Prostate gland (tissue), 2 donors: ENCODE data around the gene ZNF761.

Source experiments
- CTCF ChIP-seq, 4 experiments: fragments of 200-600 bp in 2 of 4; fragments of 450-650 bp in 2 of 4; sonication (generic) in 2 of 4; IDR thresholded peaks; 1 replicate in 3 of 4; 2 replicates in 1 of 4; pipeline ENCODE4 v1.5.1; 2016 to 2019; ENCODE audit warnings: antibody characterized with exemption in 4 of 4, mild to moderate bottlenecking in 2 of 4, moderate library complexity in 2 of 4
- POLR2A ChIP-seq: fragments of 450-650 bp; IDR thresholded peaks from one replicate; pipeline ENCODE4 v1.6.1; 2016; ENCODE audit warnings: antibody characterized with exemption, mild to moderate bottlenecking

- TF ChIP-seq POLR2A (no peak), CTCF (IDR thresholded peaks at IDR 0.05) (no peak)
These were observed 391 bp downstream of the ZNF761 start for GRCh38 chr19:53432088-53432661.
